RPMI8226 (cell line): Measurements from ENCODE around the gene PDGFD.

Experiments used
- DNase-seq: peaks from one replicate; pipeline ENCODE4 v3.0.0-alpha.2; 2015

PDGFD gene

GRCh38 chr11:103904324-103904667 is 259.7 kb downstream of the PDGFD start:
- DNase-seq: no peak

GRCh38 chr11:103903621-103904323 is 260.2 kb downstream of the PDGFD start:
- DNase-seq: no peak

DNA sequence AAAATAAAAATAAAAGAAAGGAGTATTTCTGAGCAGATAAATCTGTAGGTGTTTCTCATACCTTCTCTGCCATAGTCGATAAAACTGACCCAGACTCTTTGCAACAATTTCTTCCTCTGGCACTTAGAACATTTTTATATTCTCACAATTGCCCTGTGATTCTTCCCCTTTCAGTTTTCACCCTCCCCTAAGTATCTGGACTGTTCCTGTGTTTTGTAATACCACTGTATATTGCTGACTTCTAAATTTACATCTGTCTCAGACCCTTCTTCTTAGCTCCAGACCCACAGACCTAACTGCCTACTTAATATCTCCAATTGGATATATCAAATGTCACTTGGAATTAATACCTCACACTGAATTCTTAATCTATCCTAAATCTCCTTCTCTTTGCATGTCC is 261.0 kb downstream of the PDGFD start:
- no peak for DNase-seq

- no peak for DNase-seq
Measured at GRCh38 chr11:103901656-103902055, 262.3 kb downstream of the PDGFD start.

DNA sequence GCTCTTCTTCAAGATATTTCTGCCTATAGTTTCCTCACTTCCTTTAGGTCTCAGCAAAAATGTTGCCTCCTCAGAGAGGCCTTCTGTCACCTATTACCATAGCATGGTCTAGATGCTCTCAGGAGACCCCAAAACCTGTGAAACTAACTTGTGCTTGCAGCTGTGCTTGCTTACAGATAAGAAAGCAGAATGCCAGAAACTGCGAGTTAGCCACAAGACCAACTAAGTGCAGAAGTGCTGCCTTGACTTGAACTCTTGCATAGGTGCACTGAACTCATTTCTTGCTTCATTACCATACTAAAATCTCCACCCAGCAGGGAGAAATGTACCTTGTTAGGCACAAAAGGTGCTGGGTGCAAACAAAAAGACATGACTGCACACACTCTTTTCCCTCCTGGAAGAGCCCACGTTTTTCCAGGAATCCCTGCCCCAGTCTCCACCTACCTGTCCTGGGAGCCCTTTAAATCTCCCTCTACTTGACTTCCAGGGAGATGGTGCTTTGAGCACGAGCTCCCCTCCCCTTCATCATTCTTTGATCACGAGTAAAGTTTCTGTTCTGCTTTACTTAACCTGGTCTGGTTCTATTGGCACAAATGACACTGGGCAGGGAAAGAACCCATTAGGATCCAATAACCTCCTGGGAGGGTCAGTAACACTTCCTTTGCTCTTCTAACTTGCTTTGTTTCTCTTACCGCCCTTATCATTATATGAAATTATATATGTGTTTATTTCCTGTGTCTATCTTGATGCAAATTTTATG is 265.2 kb downstream of the PDGFD start:
- peak; percentile 19 for DNase-seq

DNA sequence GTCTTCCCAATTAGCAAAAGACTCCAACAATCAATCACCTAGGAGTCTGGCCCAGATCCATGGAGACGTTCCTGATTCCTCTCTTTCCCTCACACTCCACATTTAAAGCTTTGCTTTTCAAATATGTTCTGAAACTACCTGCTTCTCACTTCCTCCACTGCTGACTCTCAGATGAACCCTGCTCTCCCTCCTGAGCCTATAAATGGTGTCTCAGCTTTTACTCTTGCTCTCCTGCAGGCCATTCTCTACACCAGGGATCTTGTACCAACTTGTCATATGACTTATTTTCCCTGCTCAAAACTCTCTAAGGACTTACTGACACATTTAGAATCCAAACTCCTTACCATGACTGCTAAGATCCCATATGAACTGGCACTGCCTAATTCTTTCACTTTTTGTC is 265.9 kb downstream of the PDGFD start:
- peak; percentile 24 for DNase-seq

DNA sequence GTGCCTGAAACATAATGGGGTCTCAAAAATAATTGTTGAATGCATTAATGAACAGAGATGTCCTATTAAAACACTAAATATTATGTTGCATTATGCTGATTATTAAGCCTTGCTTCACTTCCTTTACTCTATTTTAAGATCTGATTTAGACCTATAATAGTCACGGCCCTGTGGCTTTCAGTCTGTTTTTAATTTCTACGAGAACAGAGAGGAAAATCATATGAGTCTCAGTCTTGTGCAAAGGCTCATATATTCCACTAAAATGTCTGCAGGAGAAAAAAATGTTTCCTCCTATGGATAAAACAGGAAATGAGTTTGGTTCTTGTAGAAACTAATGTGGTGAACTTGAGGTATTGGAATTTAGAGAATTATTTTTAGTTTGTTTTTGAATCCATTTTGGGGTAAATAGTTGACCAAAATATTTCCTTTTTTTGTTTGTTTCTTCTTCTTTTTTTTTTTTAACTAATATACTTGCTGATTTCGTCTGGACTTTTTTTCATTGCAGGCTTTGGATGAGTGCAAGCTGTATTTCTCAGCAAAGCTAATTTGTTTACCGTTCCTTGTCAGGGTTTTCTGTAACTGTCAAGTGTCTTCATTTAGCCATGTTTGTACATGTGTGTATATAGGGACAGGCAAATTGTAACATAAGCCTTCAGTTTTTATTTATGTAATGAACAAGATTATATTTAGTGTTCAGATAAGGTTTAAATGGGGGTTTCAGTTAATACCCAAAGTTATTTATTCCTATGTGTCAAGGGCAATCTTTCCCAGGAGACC is 266.6 kb downstream of the PDGFD start:
- no peak for DNase-seq

DNA sequence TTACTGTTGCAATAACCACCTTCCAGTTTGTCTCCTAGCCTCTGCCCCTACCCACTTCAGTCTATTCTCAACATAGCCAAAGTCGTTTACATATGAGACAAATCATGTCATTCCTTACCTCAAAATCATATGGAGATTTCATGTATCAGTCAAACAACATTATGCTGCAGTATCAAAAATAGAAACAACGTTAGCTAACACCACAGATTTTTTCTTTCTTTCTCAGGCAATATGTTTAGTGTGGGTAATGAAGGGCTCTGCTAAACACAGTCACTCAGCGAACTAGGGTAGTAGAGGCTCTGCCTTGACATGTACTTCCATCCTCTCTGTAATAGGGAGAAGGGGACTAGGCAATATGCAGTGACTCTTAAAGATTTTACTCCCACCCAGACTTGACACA is 268.8 kb downstream of the PDGFD start:
- DNase-seq: no peak

DNA sequence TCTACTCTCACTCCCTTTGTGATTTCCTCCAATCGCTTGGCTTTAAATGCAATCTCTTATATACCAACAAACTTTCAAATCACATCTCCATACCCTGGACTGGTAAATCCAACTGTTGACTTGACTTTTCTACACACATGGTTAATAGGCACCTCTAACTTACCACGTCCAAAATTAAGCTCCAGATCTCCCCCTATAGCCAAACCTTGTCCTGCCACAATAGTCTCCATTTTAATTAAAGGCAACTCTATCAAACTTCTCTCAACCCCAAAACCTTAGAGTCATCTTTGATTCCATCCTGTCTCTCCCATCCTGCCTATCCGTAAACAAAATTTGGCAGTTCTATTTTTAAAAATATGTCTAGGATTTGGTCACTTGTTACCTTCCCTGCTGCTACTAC is 269.3 kb downstream of the PDGFD start:
- no peak for DNase-seq

DNA sequence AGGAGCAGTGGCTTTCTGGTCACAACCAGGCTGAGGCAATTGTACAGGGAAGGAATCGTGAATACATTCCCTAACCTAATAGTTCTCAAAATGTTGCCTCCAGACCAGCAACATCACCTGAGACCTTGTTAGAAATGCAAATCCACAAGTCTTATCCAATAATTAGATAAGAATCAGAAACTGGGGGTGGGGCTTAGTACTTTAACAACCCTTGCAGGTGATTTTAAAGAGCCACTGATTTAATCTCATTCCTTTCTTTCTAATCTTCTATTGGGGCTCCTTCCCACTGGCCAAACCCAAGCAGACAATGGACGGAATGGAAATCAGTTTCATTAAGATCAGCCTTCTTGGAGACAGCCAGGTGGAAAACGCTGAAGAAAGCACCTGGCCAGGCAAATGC is 269.9 kb downstream of the PDGFD start:
- DNase-seq: no peak

DNA sequence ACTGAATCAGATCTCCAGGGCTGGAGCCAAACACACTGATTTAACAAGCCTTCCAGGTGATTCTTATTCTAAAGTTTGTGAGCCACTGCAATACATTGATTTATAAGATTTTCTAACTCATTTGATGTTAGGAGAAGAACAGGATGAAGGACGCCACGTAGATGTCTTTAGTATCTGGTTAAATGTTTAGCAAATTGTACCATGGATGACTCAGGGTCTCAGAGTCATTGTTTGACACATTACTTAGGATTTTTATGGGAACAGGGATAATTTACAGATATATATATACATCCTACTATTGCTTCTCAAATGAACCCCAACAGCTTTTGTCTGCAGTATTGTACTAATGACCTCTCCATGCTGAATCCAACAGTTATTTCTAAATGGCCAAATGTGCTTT is 270.6 kb downstream of the PDGFD start:
- DNase-seq: no peak

GRCh38 chr11:103892603-103893002 is 271.3 kb downstream of the PDGFD start:
- no peak for DNase-seq

- DNase-seq: no peak
Measured at GRCh38 chr11:103890654-103891053, 273.3 kb downstream of the PDGFD start.

DNA sequence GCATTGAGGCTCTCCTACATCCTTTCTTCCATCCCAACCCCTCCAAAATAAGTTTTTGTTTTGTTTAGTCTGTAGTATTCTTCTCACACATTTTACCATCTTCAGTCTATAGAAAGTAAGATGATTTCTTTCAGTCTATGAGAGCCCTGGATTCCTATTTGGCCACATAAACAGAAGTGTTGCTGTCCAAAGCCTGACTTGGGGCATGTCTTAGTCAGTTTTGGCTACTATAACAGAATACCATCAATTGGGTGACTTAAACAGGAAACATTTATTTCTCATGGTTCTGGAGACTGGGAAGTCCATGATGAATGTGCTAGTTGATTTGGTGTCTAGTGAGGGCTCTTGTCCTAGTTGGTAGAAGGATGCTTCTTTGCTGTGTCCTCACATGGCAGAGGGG is 274.3 kb downstream of the PDGFD start:
- no peak for DNase-seq

DNA sequence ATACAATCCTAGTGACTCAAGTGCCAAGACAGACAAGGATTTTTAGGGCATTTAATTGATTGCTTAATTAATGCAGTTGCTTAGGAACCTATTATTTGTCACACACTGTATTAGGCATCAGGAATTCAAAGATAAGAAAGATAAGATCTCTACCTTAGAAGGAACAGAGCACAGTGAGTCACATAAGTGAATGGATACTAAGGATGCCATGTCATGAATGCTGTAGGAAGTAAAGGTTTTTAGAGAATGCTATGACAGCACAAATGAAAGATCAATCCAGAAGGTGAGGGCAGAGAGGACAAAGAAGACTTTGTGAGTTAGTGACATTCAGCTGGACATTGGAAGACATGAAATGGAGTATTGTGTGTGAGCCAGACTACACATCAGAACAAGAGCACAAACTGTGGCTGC is 275.4 kb downstream of the PDGFD start:
- no peak for DNase-seq

DNA sequence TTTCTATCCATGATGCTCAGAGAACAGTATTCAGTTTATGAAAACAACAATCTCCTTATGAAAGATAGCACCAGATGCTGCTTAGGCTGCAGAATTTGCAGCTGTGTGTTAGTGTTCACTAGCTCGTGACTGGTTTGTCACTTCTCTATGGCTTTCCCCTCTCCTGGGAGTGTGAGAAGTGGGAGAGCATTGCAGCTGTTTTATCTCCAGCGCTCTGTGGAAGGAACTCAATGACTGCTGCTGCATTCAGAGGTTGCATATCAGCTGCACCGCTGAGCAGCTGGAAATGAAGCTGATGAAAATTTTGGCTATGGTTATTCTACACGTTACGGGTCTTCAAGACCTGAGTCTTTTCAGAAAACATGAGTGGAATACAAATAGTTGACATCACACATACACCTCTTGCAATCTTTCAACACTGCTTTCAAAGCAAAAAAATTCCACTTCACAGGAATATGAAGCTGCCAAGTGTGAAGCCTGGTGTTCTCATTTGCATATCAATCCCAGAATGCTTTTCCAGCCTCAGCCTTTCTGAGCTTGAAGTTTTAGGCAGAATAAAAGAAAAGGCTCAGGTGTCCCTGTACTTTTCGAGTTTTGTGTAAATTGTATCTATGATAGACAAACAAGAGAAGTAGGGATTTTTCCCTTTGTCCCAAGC is 276.8 kb downstream of the PDGFD start:
- DNase-seq: no peak

DNA sequence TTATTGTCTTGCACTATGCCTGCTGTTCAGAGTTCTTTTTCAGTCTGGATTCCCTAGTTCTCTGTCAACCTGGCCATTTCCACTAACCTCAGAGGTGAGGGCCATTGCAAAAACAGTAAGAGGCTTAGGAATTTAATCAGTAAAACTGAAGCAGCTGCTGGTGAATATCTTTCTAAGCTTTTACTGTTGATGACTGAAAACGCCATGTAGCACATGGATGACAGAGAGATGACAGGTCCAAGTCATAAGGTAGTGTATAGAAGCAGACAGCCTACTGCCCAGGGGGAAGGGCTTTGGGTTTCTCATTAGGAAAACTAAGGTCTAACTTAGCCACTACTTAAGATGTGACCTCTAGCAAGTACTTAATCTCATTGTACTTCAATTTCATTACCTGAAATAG is 280.1 kb downstream of the PDGFD start:
- DNase-seq: no peak

GRCh38 chr11:103883291-103883690 is 280.7 kb downstream of the PDGFD start:
- DNase-seq: no peak

- DNase-seq: no peak
Measured at GRCh38 chr11:103881584-103881983, 282.4 kb downstream of the PDGFD start.

- no peak for DNase-seq
Measured at GRCh38 chr11:103880968-103881367, 283.0 kb downstream of the PDGFD start.

GRCh38 chr11:103878646-103879045 is 285.3 kb downstream of the PDGFD start:
- DNase-seq: no peak

GRCh38 chr11:103877221-103877620 is 286.7 kb downstream of the PDGFD start:
- no peak for DNase-seq

DNA sequence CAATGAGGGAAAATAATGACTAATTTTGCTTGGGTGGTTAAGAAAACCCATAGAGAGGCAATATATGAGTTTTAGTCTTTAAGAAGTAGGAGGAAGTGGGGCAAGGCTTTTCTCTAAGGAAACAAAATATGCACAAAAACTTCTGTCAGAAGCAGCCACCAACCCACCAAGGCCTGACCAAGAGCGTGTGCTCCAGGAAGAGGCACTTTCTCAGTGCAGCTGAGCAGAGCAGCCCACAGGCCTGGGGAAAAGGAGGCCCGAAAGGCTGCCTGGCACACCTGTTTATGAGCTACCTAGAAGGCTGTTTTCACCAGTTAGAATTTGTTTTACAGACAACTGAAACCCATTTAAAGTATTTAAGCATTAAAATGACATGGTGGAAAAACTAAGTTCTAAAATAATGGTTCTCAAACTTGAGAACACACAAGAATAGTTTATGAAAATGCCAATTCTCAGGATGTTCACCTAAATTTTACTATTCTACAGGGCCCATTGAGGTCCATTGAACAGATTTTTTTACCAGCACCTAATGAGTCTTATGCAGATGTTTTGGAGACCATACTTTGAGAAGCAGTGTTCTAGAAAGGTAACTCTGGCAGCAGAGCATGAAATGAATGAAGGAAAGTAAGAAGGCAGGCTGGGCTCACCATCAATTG is 288.0 kb downstream of the PDGFD start:
- DNase-seq: no peak
